ENCODE measurements around the gene TMEM45A. TPM values are rescaled to one million over a fixed set of nuclear protein-coding genes. Genes with fewer than 3 reads are reported as not detected.
"Not testable (repeated sequence)": the region's sequence is repeated elsewhere in the genome, so short reads cannot be mapped to it uniquely, and the experiment has no call there.

Gene TMEM45A
- polyA plus RNA-seq, 3 donors, result 18.1 to 41.6 (median 18.2) TPM

DNA sequence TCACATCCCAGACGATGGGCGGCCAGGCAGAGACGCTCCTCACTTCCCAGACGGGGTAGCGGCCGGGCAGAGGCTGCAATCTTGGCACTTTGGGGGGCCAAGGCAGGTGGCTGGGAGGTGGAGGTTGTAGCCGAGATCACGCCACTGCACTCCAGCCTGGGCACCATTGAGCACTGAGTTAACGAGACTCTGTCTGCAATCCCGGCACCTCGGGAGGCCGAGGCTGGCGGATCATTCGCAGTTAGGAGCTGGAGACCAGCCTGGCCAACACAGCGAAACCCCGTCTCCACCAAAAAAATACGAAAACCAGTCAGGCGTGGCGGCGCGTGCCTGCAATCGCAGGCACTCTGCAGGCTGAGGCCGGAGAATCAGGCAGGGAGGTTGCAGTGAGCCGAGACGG, 13.9 kb upstream of the TMEM45A start:
- WGBS, 3 donors, result 93 to 98% (median 93%) methylated on average over 18 to 25 of the region's 25 CpGs
- H3K27ac ChIP-seq (ENCODE audit: low read depth, low read length), result not testable (repeated sequence)

- 84 to 98% (median 90%) methylated on average over 5 of the region's 5 CpGs for WGBS, 3 donors
Measured at GRCh38 chr3:100480081-100480480, 12.3 kb upstream of the TMEM45A start.

DNA sequence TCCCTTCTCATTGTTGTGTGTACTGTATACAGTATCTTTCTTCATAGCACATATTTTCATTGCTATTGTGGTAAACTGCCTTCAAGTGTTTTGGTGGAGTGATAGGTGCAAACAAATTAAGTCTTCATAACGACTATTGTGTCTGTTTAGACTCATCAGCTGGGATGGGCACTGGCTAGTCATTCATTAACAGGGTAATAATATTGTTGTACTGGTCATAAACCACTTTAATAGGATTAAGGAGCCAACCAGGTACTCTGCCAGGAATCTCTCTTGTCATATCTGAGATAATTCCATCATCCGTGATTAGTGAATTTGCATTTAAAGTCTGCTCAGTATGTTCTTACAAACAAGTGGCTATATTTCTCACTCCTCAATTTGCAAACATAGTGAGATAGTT, 10.2 kb upstream of the TMEM45A start:
- no peak overlapping the region for H3K27ac ChIP-seq (ENCODE audit: low read depth, low read length)
- WGBS, 3 donors, result 41 to 64% (median 62%) methylated on average over 2 of the region's 2 CpGs

More at GRCh38 chr3:100480081-100480480, 12.3 kb upstream of the TMEM45A start:
- H3K27ac ChIP-seq (ENCODE audit: low read depth, low read length), result no peak overlapping the region

GRCh38 chr3:100483529-100483928, 8.9 kb upstream of the TMEM45A start:
- H3K27ac ChIP-seq (ENCODE audit: low read depth, low read length), result no peak overlapping the region
- WGBS, 3 donors, result 93 to 97% (median 93%) methylated on average over 1 of the region's 1 CpG

DNA sequence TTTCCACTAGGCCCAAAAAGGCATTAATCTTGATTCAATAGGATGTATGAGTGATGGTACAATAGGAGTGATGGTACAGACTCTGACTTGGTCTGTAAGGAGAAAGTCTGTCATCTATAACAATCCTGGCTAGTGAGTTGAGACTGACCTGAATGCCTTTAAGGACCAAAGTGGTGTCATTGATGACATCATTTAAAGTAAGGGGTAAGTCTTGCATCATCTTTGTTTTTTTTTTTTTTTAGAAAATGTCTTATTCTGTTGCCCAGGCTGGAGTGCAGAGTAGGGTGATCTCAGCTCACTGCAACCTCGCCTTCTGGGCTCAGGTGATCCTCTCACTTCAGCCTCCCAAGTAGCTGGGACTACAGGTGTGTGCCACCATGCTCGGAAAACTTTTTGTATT, 5.6 kb upstream of the TMEM45A start:
- WGBS, 3 donors, result 85 to 97% (median 92%) methylated on average over 2 of the region's 2 CpGs
- H3K27ac ChIP-seq (ENCODE audit: low read depth, low read length), result no peak overlapping the region

GRCh38 chr3:100489118-100489517, 3.3 kb upstream of the TMEM45A start:
- H3K27ac ChIP-seq (ENCODE audit: low read depth, low read length), result no peak overlapping the region
- WGBS, 3 donors, result 90 to 100% (median 94%) methylated on average over 1 of the region's 1 CpG

- no peak overlapping the region for H3K27ac ChIP-seq (ENCODE audit: low read depth, low read length)
Measured at GRCh38 chr3:100496711-100497261, 4.4 kb downstream of the TMEM45A start.

DNA sequence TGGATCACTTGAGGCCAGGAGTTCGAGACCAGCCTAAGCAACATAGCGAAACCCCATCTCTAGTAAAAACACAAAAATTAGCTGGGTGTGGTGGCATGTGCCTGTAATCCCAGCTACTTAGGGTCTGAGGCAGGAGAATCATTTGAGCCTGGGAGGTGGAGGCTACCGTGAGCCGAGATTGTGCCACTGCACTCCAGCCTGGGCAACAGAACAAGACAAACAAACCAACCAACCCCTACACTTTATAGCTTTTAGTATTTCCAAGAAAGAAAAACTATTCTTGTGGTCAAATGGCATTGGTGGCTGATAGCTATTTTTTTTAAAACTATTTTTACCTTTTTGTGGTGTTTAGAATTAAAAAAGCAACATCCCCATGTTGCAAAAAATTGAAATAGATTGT, 7.2 kb downstream of the TMEM45A start:
- 95 to 99% (median 99%) methylated on average over 4 of the region's 4 CpGs for WGBS, 3 donors
- no peak overlapping the region for H3K27ac ChIP-seq (ENCODE audit: low read depth, low read length)

- WGBS, 3 donors, result 72 to 85% (median 79%) methylated on average over 8 of the region's 8 CpGs
- H3K27ac ChIP-seq (ENCODE audit: low read depth, low read length), result no peak overlapping the region
Measured at GRCh38 chr3:100500320-100500880, 8.0 kb downstream of the TMEM45A start.

- no peak overlapping the region for H3K27ac ChIP-seq (ENCODE audit: low read depth, low read length)
- 85 to 97% (median 87%) methylated on average over 1 of the region's 1 CpG for WGBS, 3 donors
Measured at GRCh38 chr3:100503448-100503847, 11.0 kb downstream of the TMEM45A start.

DNA sequence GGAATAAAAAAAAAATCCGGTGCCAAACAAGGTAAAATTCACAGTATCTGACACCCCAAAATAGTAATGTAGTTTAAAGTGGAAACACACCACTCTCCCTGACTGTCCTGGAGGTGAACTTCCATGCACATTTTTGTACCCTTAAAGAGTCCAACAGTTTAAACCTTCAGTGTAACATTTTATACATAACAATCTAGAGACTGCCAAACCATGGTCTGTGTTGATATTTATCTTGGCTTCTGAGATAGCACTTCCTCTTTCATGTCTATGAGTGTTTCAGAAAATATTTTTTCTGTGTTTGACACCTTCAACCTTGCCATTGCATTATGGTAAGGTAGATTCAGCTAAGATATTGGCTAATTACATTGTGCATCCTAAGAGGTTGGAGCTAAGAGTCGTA, 13.9 kb downstream of the TMEM45A start:
- WGBS, 3 donors, result 91 to 98% (median 94%) methylated on average over 2 of the region's 2 CpGs

DNA sequence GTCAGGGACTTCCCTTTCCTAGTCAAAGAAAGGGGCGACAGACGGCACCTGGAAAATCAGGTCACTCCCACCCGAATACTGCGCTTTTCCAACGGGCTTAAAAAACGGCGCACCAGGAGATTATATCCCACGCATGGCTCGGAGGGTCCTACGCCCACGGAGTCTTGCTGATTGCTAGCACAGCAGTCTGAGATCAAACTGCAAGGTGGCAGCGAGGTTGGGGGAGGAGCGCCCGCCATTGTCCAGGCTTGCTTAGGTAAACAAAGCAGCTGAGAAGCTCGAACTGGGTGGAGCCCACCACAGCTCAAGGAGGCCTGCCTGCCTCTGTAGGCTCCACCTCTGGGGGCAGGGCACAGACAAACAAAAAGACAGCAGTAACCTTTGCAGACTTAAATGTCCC, 17.4 kb downstream of the TMEM45A start:
- 92 to 95% (median 95%) methylated on average over 5 to 15 of the region's 15 CpGs for WGBS, 3 donors
- H3K27ac ChIP-seq (ENCODE audit: low read depth, low read length), result not testable (repeated sequence)

More for the DNA sequence above, 13.9 kb downstream of the TMEM45A start:
- no peak overlapping the region for H3K27ac ChIP-seq (ENCODE audit: low read depth, low read length)

- no peak overlapping the region for H3K27ac ChIP-seq (ENCODE audit: low read depth, low read length)
- 41 to 70% (median 66%) methylated on average over 2 of the region's 2 CpGs for WGBS, 3 donors
Measured at GRCh38 chr3:100516232-100516631, 23.8 kb downstream of the TMEM45A start.

- WGBS, 3 donors, result 75 to 86% (median 78%) methylated on average over 4 of the region's 4 CpGs
- H3K27ac ChIP-seq (ENCODE audit: low read depth, low read length), result no peak overlapping the region
Measured at GRCh38 chr3:100516838-100517237, 24.4 kb downstream of the TMEM45A start.

- 75 to 91% (median 77%) methylated on average over 6 of the region's 6 CpGs for WGBS, 3 donors
- no peak overlapping the region for H3K27ac ChIP-seq (ENCODE audit: low read depth, low read length)
Measured at GRCh38 chr3:100517276-100517675, 24.9 kb downstream of the TMEM45A start.

DNA sequence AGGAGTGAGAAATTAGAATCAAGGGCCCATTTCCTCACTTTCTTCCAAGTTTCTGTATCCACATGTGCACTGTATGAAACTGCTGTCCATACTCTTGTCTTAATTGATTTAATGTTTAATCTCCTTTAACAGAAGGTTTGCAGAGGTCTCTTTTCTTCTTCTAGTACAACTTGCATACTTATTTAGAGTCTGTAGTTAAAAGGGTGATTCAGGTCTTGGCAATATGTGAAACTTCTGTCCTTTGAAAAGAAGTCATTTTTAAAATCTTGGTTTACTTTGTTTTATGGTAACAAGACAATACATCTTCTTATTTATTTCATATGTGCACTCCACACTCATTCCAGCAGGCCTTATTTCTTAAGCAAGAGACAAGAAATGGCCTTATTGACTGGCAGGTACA, 25.8 kb downstream of the TMEM45A start:
- H3K27ac ChIP-seq (ENCODE audit: low read depth, low read length), result no peak overlapping the region

DNA sequence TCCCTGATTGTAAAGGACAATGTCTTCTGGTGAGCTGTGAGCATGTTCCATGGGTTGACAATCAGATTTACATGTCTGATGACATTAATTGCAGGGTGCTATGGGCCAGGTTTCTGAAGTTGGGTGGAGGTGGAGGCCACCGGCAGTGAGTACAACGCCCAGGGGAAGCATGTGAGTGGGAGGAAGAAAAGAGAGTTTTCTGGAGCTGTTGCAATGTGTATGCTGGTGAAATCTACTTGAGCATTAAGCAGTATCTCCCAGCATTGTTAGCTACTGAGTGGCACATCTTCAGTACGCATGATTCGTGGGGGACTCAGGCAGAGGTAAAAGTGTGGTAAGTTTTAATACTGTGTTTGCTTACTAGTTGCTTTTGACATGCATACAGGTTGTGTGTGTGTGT, 26.6 kb downstream of the TMEM45A start:
- WGBS, 3 donors, result 47 to 89% (median 51%) methylated on average over 4 of the region's 4 CpGs
- no peak overlapping the region for H3K27ac ChIP-seq (ENCODE audit: low read depth, low read length)

- 74 to 94% (median 80%) methylated on average over 10 of the region's 10 CpGs for WGBS, 3 donors
- no peak overlapping the region for H3K27ac ChIP-seq (ENCODE audit: low read depth, low read length)
Measured at GRCh38 chr3:100521439-100521845, 29.0 kb downstream of the TMEM45A start.

DNA sequence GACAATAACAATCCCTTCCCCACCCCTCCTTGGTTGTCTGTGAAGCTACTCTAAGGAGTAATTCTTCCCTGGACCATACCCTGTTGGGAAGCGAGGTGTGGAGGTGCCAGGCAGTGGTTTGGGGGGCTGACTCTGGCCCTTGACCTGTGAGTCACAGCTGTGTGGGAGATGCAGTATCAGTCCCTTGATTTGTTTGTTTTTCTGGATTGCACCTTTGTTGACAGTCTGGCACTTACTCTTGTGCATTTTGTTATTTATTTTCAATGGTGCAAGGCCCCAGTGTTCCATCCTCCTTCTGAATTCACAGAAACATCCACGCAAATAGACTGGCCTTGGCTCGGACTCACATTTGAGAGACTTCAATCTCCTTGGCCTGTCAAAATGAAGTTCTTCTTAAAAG, 29.7 kb downstream of the TMEM45A start:
- no peak overlapping the region for H3K27ac ChIP-seq (ENCODE audit: low read depth, low read length)
- 94 to 100% (median 97%) methylated on average over 3 of the region's 3 CpGs for WGBS, 3 donors

GRCh38 chr3:100523050-100523760, 30.8 kb downstream of the TMEM45A start:
- no peak overlapping the region for H3K27ac ChIP-seq (ENCODE audit: low read depth, low read length)
- 90 to 97% (median 95%) methylated on average over 4 of the region's 4 CpGs for WGBS, 3 donors

Data from adipose tissue (tissue), 3 donors.